T-helper 17 cell (primary cell): Measurements from ENCODE around the gene PLEKHG5. TPM values are rescaled to one million over a fixed set of nuclear protein-coding genes. Genes with fewer than 3 reads are reported as not detected.

Source experiments
- ATAC-seq: fragments of 150-1000 bp; cut with Tn5 transposase; 2 replicates; pipeline ENCODE4 v1.10.0; 2021; ENCODE audit warnings: mild to moderate bottlenecking, moderate library complexity
- DNase-seq, 3 donors: peaks; one replicate each; pipeline versions ENCODE4 v3.0.0 to v3.0.0-alpha.2; 2020 to 2021
- H3K9me3 ChIP-seq: one replicate; pipeline ENCODE4 v1.7.0; 2013; ENCODE audit warnings: low read length, mild to moderate bottlenecking; ENCODE audit not compliant: control insufficient read depth, poor library complexity, severe bottlenecking
- H3K27ac Mint-ChIP-seq: one replicate; pipeline ENCODE4 v1.8.0; 2022; ENCODE audit warnings: mild to moderate bottlenecking, moderate library complexity, mixed read lengths
- H3K27me3 Mint-ChIP-seq: one replicate; pipeline ENCODE4 v1.8.0; 2022; ENCODE audit warnings: mixed read lengths
- H3K36me3 Mint-ChIP-seq: one replicate; pipeline ENCODE4 v1.8.0; 2022; ENCODE audit warnings: low read depth, mixed read lengths
- H3K4me1 Mint-ChIP-seq: one replicate; pipeline ENCODE4 v1.8.0; 2022; ENCODE audit warnings: mild to moderate bottlenecking, mixed read lengths
- H3K4me3 Mint-ChIP-seq: one replicate; pipeline ENCODE4 v1.8.0; 2022; ENCODE audit warnings: mild to moderate bottlenecking, moderate library complexity, mixed read lengths
- total RNA-seq, 4 donors: library from RNA in 2 of 4; stranded (reverse) in 2 of 4; gene quantifications; one replicate each; pipeline ENCODE4 v1.2.3 and lab custom pipeline; 2022 to 2026

Gene PLEKHG5
- total RNA-seq, 2 donors from 2014 or later = 10.8 to 12.8 TPM

- H3K36me3 Mint-ChIP-seq = no peaks in the 10 kb centered on the region
- H3K27ac Mint-ChIP-seq = no peak overlapping the region
- H3K4me1 Mint-ChIP-seq = peaks cover 3% of the 10 kb centered on the region
- H3K9me3 ChIP-seq = no peaks in the 10 kb centered on the region
- peaks cover 15% of the 10 kb centered on the region for H3K27me3 Mint-ChIP-seq
- H3K4me3 Mint-ChIP-seq = no peak overlapping the region
- DNase-seq (no peak), ATAC-seq (no peak)
Measured at GRCh38 chr1:6507461-6507911, 16.0 kb upstream of the PLEKHG5 start.

GRCh38 chr1:6507037-6507428, 15.6 kb upstream of the PLEKHG5 start:
- peaks cover 3% of the 10 kb centered on the region for H3K4me1 Mint-ChIP-seq
- DNase-seq (no peak), ATAC-seq (no peak)
- no peaks in the 10 kb centered on the region for H3K36me3 Mint-ChIP-seq
- H3K4me3 Mint-ChIP-seq = no peak overlapping the region
- H3K9me3 ChIP-seq = no peaks in the 10 kb centered on the region
- peaks cover 15% of the 10 kb centered on the region for H3K27me3 Mint-ChIP-seq
- peak overlapping the region; percentile 54 for H3K27ac Mint-ChIP-seq

GRCh38 chr1:6506210-6507036, 15.0 kb upstream of the PLEKHG5 start:
- H3K36me3 Mint-ChIP-seq = no peaks in the 10 kb centered on the region
- peaks cover 16% of the 10 kb centered on the region for H3K27me3 Mint-ChIP-seq
- peak overlapping the region; percentile 54 for H3K27ac Mint-ChIP-seq
- no peak overlapping the region for H3K4me3 Mint-ChIP-seq
- DNase-seq (no peak), ATAC-seq (no peak)
- no peaks in the 10 kb centered on the region for H3K9me3 ChIP-seq
- peaks cover 3% of the 10 kb centered on the region for H3K4me1 Mint-ChIP-seq

- Mint-ChIP-seq H3K4me1 (peaks cover 6% of the 10 kb centered on the region), H3K36me3 (no peaks in the 10 kb centered on the region), H3K27ac (no peak overlapping the region), H3K27me3 (peaks cover 19% of the 10 kb centered on the region), H3K4me3 (peak overlapping the region; percentile 41)
- no peak for ATAC-seq
- H3K9me3 ChIP-seq = no peaks in the 10 kb centered on the region
- no peak for DNase-seq
Measured at GRCh38 chr1:6505367-6506209, 14.1 kb upstream of the PLEKHG5 start.

GRCh38 chr1:6504887-6505286, 13.4 kb upstream of the PLEKHG5 start:
- H3K27me3 Mint-ChIP-seq = peaks cover 19% of the 10 kb centered on the region
- ATAC-seq = no peak
- H3K36me3 Mint-ChIP-seq = no peaks in the 10 kb centered on the region
- peaks cover 6% of the 10 kb centered on the region for H3K4me1 Mint-ChIP-seq
- no peak for DNase-seq
- H3K9me3 ChIP-seq = no peaks in the 10 kb centered on the region
- no peak overlapping the region for H3K27ac Mint-ChIP-seq
- H3K4me3 Mint-ChIP-seq = no peak overlapping the region

GRCh38 chr1:6503884-6504602, 12.6 kb upstream of the PLEKHG5 start:
- no peak overlapping the region for H3K27ac Mint-ChIP-seq
- no peaks in the 10 kb centered on the region for H3K9me3 ChIP-seq
- H3K36me3 Mint-ChIP-seq = no peaks in the 10 kb centered on the region
- H3K4me1 Mint-ChIP-seq = peaks cover 6% of the 10 kb centered on the region
- no peak for ATAC-seq
- DNase-seq = no peak
- no peak overlapping the region for H3K4me3 Mint-ChIP-seq
- H3K27me3 Mint-ChIP-seq = peaks cover 19% of the 10 kb centered on the region

GRCh38 chr1:6502000-6502891, 10.8 kb upstream of the PLEKHG5 start:
- ATAC-seq (no peak), DNase-seq (no peak)
- Mint-ChIP-seq H3K4me3 (no peak overlapping the region), H3K36me3 (no peaks in the 10 kb centered on the region), H3K27me3 (peaks cover 11% of the 10 kb centered on the region), H3K4me1 (peaks cover 9% of the 10 kb centered on the region), H3K27ac (no peak overlapping the region)
- H3K9me3 ChIP-seq = no peaks in the 10 kb centered on the region

GRCh38 chr1:6501279-6501813, 9.9 kb upstream of the PLEKHG5 start:
- Mint-ChIP-seq H3K27ac (peak overlapping the region; percentile 41), H3K4me3 (no peak overlapping the region), H3K36me3 (no peaks in the 10 kb centered on the region), H3K27me3 (peaks cover 4% of the 10 kb centered on the region), H3K4me1 (peaks cover 6% of the 10 kb centered on the region)
- no peak for DNase-seq
- no peaks in the 10 kb centered on the region for H3K9me3 ChIP-seq
- ATAC-seq = no peak

GRCh38 chr1:6500544-6501278, 9.2 kb upstream of the PLEKHG5 start:
- Mint-ChIP-seq H3K36me3 (no peaks in the 10 kb centered on the region), H3K4me1 (peaks cover 10% of the 10 kb centered on the region), H3K27ac (peak overlapping the region; percentile 41)

GRCh38 chr1:6499296-6499695, 7.8 kb upstream of the PLEKHG5 start:
- Mint-ChIP-seq H3K4me1 (peaks cover 13% of the 10 kb centered on the region), H3K27ac (no peak overlapping the region), H3K4me3 (peak overlapping the region; percentile 12), H3K36me3 (no peaks in the 10 kb centered on the region), H3K27me3 (peaks cover 4% of the 10 kb centered on the region)
- ATAC-seq (no peak), DNase-seq (no peak)
- H3K9me3 ChIP-seq = no peaks in the 10 kb centered on the region

More at GRCh38 chr1:6500544-6501278, 9.2 kb upstream of the PLEKHG5 start:
- Mint-ChIP-seq H3K27me3 (peaks cover 4% of the 10 kb centered on the region), H3K4me3 (no peak overlapping the region)
- DNase-seq = no peak
- no peaks in the 10 kb centered on the region for H3K9me3 ChIP-seq
- ATAC-seq = no peak

GRCh38 chr1:6498576-6499111, 7.2 kb upstream of the PLEKHG5 start:
- no peak for ATAC-seq
- no peaks in the 10 kb centered on the region for H3K9me3 ChIP-seq
- Mint-ChIP-seq H3K4me3 (no peak overlapping the region), H3K27me3 (peaks cover 4% of the 10 kb centered on the region), H3K27ac (no peak overlapping the region), H3K36me3 (no peaks in the 10 kb centered on the region), H3K4me1 (peaks cover 13% of the 10 kb centered on the region)
- DNase-seq = no peak
